NT2/D1 (cell line): Measurements from ENCODE around the gene DSCAML1.

Experiments used
- SUZ12 ChIP-seq: IDR thresholded peaks from 2 replicates; pipeline ENCODE4 v1.6.1; 2011; ENCODE audit not compliant: insufficient read length, insufficient read depth; ENCODE audit errors: extremely low read depth
- YY1 ChIP-seq: IDR thresholded peaks from 2 replicates; pipeline ENCODE4 v1.6.1; 2011; ENCODE audit not compliant: insufficient read length, insufficient read depth
- ZNF274 ChIP-seq: IDR thresholded peaks from 2 replicates; pipeline ENCODE4 v1.6.1; 2011; ENCODE audit warnings: mild to moderate bottlenecking, low read depth, low read length

- TF ChIP-seq ZNF274 (no peak), SUZ12 (no peak), YY1 (no peak)
Observed at GRCh38 chr11:117670924-117671323, 126.1 kb downstream of the DSCAML1 start.
